ENCODE measurements around the gene RETREG2. TPM values are rescaled to one million over a fixed set of nuclear protein-coding genes. Genes with fewer than 3 reads are reported as not detected.

The RETREG2 gene
- total RNA-seq, 1 donor from 2014 or later, result 32.9 TPM

DNA sequence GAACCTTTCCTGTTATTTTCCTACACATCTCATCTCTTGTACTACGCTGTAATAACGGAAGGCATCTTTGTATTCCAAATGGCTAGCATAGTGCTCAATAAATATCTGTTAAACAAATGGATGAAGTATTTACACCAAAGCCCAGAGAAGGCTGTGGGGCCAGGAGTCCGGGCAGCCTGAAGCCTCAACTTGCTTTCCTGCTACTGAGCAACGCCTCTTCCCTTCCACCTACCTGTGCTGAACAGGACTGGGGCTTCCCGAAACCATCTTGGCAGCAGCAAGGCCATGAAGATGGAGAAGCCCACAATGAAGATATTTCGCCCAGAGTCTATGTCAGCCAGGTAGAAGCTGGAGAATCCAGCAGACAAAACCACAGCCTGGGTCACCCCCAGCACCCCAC, 14.9 kb upstream of the RETREG2 start:
- Mint-ChIP-seq H3K4me3 (no peak overlapping the region), H3K27me3 (ENCODE audit: insufficient read depth, low read depth) (peaks cover 2% of the 10 kb centered on the region), H3K36me3 (no peaks in the 10 kb centered on the region), H3K27ac (no peak overlapping the region), H3K4me1 (peaks cover 14% of the 10 kb centered on the region), H3K9me3 (no peaks in the 10 kb centered on the region)
- peaks cover 8% of the 10 kb centered on the region for H3F3A ChIP-seq (ENCODE audit: low read depth)
- H2AFZ ChIP-seq (replicated peaks), result no peak overlapping the region
- H3K4me1 ChIP-seq, result no peaks in the 10 kb centered on the region
- H4K20me1 ChIP-seq (ENCODE audit: low read depth), result peaks cover 10% of the 10 kb centered on the region
- no peak overlapping the region for H3K4me2 ChIP-seq
- H3K4me3 ChIP-seq, result no peak overlapping the region
- TF ChIP-seq EZH2 (IDR thresholded peaks at IDR 0.05) (no peak), EZH2phosphoT487 (IDR thresholded peaks at IDR 0.05) (no peak), CTCF (IDR thresholded peaks at IDR 0.05) (no peak)
- no peaks in the 10 kb centered on the region for H3K9me3 ChIP-seq (ENCODE audit: low read depth)
- no peak for DNase-seq (ENCODE audit: low spot score)
- H3K36me3 ChIP-seq, result no peaks in the 10 kb centered on the region
- H3K79me2 ChIP-seq (ENCODE audit: low read depth), result no peaks in the 10 kb centered on the region
- no peak overlapping the region for H3K9ac ChIP-seq
- no peak overlapping the region for H3K27ac ChIP-seq
- peaks cover 10% of the 10 kb centered on the region for H3K27me3 ChIP-seq

DNA sequence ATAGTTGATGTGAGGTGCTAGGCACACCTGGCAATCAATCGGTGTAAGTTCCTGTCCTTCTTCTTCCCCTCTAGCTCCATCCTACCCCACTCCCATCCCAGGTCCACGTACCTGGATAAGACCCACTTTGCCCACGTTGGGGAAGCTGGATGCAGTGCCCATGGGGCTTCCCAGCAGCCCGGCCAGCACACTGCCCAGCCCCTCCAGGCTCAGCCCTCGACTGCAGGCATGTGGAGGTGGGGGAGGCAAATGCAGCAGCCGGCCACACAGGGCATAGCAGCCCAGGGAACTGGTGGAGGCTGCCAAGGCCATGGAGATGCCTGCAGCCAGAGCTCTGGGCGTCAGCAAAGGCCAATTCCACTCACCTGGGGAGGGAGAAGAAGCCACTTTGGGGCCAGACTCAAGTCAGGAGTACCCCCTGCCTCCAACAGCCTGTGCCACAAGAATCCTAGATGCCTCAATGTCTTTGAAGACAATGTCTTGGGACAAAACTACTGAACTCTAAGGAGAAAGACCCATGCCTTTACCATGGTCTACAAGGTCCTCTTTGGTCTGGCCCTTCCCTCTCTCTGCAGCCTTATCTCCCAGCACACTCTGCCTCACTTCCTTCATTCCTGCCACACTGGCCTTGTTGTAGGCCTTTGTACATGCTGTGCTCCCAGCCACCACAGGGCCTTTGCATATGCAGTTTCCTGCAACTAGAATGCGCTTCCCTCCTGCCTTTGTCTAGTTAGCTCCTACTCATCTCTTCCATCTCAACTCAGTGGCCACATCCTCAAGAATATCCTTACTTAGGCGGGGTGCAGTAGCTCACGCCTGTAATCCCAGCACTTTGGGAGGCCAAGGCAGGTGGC, 12.8 kb upstream of the RETREG2 start:
- peaks cover 3% of the 10 kb centered on the region for H3K27me3 Mint-ChIP-seq (ENCODE audit: insufficient read depth, low read depth)
- TF ChIP-seq EZH2phosphoT487 (IDR thresholded peaks at IDR 0.05), result no peak
- no peak for TF ChIP-seq EZH2 (IDR thresholded peaks at IDR 0.05)
- TF ChIP-seq CTCF (IDR thresholded peaks at IDR 0.05), result no peak
- H3K36me3 ChIP-seq, result no peaks in the 10 kb centered on the region
- no peak overlapping the region for H3K4me3 Mint-ChIP-seq
- H3K4me3 ChIP-seq, result no peak overlapping the region
- no peak overlapping the region for H2AFZ ChIP-seq (replicated peaks)
- H3K4me1 ChIP-seq, result no peaks in the 10 kb centered on the region
- H3K9me3 ChIP-seq (ENCODE audit: low read depth), result no peaks in the 10 kb centered on the region
- H3K79me2 ChIP-seq (ENCODE audit: low read depth), result no peaks in the 10 kb centered on the region
- no peaks in the 10 kb centered on the region for H3K36me3 Mint-ChIP-seq
- peaks cover 4% of the 10 kb centered on the region for H3F3A ChIP-seq (ENCODE audit: low read depth)
- no peak overlapping the region for H3K4me2 ChIP-seq
- H3K9ac ChIP-seq, result no peak overlapping the region
- H3K4me1 Mint-ChIP-seq, result peaks cover 7% of the 10 kb centered on the region
- peak overlapping the region; percentile 5 for H3K27ac Mint-ChIP-seq
- no peak for DNase-seq (ENCODE audit: low spot score)
- no peaks in the 10 kb centered on the region for H3K9me3 Mint-ChIP-seq
- H4K20me1 ChIP-seq (ENCODE audit: low read depth), result no peaks in the 10 kb centered on the region
- H3K27me3 ChIP-seq, result peaks cover 10% of the 10 kb centered on the region
- no peak overlapping the region for H3K27ac ChIP-seq

DNA sequence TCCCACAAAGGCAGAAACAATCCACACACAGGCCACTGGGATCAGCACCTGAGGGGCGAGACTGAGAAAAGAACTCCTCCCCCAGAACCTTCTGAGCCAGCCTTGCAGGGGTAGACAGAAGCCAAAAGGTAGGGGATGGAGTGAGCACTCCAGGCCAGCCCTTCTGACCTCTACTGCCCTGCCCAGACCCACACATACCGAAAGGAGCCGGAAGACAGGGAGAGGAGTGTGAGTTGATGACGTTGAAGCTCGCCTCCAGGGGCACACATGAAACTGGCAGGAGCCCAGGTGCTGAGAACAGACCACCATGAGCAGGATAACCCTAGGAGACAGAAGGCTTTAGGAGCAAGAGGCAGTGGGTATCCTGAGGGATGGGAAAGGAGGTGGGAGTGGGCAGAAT, 10.1 kb upstream of the RETREG2 start:
- Histone ChIP-seq H3K79me2 (ENCODE audit: low read depth) (no peaks in the 10 kb centered on the region), H3K27ac (no peak overlapping the region), H4K20me1 (ENCODE audit: low read depth) (peaks cover 7% of the 10 kb centered on the region), H2AFZ (replicated peaks) (no peak overlapping the region), H3K27me3 (peaks cover under 1% of the 10 kb centered on the region), H3F3A (ENCODE audit: low read depth) (peaks cover 9% of the 10 kb centered on the region), H3K4me2 (no peak overlapping the region), H3K9me3 (ENCODE audit: low read depth) (no peaks in the 10 kb centered on the region), H3K9ac (no peak overlapping the region), H3K4me1 (no peaks in the 10 kb centered on the region), H3K36me3 (no peaks in the 10 kb centered on the region), H3K4me3 (no peak overlapping the region)
- no peak overlapping the region for H3K4me3 Mint-ChIP-seq
- H3K36me3 Mint-ChIP-seq, result no peaks in the 10 kb centered on the region
- H3K4me1 Mint-ChIP-seq, result no peaks in the 10 kb centered on the region
- no peak for DNase-seq (ENCODE audit: low spot score)
- H3K27ac Mint-ChIP-seq, result no peak overlapping the region
- TF ChIP-seq EZH2phosphoT487 (IDR thresholded peaks at IDR 0.05) (no peak), CTCF (IDR thresholded peaks at IDR 0.05) (no peak), EZH2 (IDR thresholded peaks at IDR 0.05) (no peak)
- peaks cover 6% of the 10 kb centered on the region for H3K27me3 Mint-ChIP-seq (ENCODE audit: insufficient read depth, low read depth)
- H3K9me3 Mint-ChIP-seq, result no peaks in the 10 kb centered on the region

All from neural progenitor cell (in vitro differentiated cells).